CD4-positive, alpha-beta T cell treated with Interleukin-6 for 4 hours (primary cell): ENCODE results near the gene PRLHR.

ENCODE experiments used
- DNase-seq: peaks from one replicate; pipeline ENCODE4 v3.0.0-alpha.2; 2020; ENCODE audit warnings: mixed read lengths

PRLHR gene

DNA sequence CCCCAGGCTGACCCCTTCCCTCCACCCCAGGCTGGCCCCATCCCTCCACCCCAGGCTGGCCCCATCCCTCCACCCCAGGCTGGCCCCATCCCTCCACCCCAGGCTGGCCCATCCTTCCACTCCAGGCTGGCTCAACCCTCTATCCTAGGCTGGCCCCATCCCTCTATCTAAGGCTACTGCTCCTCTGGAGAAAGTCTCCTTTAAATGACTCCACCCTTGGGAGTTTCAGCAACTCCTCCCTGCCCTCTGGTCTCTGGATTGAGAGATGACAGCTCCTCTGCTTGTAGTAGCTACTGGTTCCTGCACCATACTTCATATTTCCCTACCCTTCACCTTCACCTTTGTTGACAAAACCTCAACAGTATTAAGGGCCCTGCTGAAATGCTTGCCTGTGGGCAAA lies 8.5 kb downstream of the PRLHR start:
- DNase-seq, result no peak

GRCh38 chr10:118585794-118586193 lies 9.7 kb downstream of the PRLHR start:
- DNase-seq, result no peak

DNA sequence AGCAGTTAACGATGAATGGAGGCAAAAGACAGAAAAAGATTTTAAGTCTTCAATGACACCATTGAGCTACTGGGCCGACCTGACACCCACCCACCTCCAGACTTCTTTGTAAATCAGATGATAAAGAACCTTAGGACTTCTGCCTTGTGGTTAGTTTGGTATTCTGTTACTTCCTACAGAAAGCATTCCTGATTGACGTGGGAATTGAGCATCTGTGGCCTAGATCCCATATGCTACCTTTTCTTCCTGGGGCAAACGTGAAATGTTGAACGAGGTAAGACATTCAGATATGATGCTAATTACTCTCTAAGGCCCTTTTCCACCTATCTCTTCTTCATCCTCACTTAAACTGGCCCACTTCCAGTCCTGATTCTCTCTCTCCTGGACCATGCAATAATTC lies 10.2 kb downstream of the PRLHR start:
- no peak for DNase-seq

GRCh38 chr10:118584181-118584954 lies 11.1 kb downstream of the PRLHR start:
- no peak for DNase-seq

- no peak for DNase-seq
Observed at GRCh38 chr10:118583611-118584010, 11.8 kb downstream of the PRLHR start.

DNA sequence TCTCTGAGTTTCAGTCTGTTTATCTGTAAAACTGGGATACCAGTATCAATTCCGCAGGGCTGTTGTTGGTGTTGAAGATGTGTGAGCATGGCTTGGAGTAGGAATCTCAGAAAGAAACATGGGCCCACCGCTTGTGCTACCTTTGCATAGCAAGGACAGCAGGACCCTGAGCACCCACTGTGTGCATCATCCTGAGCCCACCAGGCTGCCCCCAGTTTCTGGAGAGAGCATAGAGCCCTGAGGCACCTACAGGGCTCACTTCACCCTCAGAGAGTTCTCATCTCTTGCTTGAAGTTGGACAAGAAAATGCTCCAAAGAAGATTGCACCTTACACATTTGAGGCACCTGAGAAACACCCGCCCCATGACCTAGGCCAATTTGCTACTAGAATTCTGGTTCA lies 12.9 kb downstream of the PRLHR start:
- DNase-seq, result no peak

DNA sequence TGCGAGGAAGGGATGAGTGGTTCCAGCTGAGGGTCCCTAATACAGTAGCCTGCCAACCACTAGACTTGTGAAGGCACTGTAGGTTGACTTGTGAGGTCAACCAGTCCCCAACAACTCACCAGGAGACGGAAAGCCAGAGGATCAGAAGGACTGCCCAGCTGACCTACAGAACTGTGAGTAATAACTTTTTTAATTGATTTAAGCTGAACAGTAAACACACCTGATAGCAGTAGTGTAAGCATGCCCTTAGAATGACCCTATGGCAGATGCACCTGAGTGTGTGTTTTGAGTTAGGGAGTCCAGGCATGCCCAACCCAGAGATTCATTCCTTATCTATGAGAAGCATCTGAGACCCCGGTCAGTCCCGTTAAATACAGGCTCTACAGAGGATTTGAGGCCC lies 14.1 kb downstream of the PRLHR start:
- no peak for DNase-seq

GRCh38 chr10:118580702-118581101 lies 14.7 kb downstream of the PRLHR start:
- DNase-seq, result no peak

GRCh38 chr10:118573512-118573911 lies 21.9 kb downstream of the PRLHR start:
- no peak for DNase-seq

DNA sequence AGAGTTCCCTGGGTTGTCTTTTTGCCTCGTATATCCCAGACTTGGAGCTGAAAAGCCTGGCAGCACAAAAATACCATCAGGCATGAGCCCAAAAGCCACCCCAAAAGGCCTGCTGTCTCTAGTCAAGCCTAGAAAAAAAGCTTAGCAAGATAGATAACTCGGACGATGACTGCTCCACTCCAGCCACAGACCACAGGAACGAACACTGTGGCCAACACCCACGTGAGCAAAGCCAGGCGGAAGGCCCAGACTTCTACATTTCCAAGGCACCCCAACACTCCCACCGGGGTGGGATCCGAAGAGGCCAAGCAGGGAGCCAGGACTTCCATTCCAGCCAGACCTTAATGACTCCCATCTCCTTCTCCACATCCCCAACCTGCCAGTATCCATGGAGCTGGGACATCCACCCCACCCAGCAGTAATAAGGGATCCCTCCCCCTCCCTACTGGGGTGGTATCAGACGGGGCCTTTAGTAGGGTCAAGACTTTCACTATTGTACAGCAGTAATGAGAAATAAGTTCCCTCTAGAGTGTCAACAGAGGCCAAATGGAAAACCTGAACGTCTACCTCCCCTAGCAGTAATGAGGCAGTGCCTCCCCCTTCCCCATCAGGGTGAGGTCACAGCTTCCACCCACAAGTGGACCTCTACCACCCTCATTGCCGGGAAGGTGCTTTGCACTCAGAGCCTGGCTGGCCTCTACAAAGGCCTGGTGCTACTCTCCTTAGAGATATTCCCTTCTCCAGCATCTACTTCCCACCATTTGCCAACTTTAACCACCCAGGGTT lies 23.0 kb downstream of the PRLHR start:
- no peak for DNase-seq

GRCh38 chr10:118571123-118571522 lies 24.3 kb downstream of the PRLHR start:
- no peak for DNase-seq

DNA sequence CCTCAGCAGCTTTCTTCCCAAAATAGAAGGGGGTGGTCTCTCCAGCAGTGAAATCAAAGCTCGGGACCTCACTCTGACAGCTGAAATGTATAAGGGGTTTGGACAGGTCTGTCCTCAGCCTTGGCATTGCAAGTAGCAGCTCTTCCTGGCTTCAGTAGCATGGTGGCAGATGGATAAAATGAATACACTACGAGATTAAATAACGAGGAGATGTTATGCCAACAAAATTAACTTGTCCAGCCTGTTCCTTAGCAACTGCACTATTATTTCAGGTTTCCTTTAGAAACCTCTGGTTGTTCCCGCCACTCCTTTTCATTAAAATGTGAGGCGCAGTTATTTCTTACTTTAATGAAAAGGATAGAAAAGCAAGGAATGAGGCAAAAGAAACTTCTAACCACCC lies 24.9 kb downstream of the PRLHR start:
- DNase-seq, result no peak

DNA sequence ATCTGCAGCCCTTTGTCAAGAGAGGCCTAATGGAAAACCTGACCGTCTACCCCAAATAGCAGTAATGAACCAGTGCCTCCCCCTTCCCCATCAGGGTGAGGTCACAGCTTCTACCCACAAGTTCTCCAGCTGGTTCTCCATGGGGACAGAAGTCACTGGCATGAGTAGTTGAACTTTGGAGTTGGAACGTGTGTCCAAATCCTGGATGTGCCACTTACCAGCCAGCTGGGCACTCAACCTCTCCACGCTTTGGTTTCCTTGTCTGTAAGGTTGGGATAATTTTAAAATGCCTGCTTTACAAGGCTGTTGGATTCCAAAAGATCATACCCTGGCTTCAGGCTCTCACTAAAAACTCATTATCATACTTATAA lies 25.6 kb downstream of the PRLHR start:
- DNase-seq, result no peak

DNA sequence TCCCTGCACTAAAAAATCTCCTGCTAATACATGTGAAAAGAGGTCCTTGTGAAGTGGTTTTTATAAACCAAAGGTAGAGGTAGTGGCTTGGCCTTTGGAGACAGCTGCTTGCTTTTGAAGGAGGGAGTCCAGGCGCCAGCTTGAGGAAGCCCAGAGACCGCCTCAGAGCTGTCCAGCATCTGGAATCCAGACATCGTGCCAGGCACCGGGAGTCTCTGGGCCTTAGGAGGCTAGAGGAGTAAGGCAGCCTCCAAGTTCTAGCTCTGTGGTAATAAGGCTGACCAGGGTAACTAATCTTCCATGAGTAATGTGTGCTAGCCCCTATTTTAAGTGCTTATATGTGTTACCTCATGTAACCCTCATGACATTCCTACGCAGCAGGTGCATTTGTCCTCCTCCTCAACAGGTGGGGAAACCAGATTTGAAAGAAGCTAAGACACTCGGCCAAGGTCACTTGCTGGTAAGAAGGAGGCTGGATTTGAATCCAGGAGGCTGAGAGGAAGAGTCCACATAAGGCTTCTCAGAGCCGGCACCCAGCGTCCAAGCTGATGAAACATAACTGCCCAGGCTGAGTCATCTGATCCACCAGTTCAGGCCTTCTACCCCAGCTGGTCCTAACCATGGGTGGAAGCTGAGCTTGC lies 26.1 kb downstream of the PRLHR start:
- DNase-seq, result no peak

DNA sequence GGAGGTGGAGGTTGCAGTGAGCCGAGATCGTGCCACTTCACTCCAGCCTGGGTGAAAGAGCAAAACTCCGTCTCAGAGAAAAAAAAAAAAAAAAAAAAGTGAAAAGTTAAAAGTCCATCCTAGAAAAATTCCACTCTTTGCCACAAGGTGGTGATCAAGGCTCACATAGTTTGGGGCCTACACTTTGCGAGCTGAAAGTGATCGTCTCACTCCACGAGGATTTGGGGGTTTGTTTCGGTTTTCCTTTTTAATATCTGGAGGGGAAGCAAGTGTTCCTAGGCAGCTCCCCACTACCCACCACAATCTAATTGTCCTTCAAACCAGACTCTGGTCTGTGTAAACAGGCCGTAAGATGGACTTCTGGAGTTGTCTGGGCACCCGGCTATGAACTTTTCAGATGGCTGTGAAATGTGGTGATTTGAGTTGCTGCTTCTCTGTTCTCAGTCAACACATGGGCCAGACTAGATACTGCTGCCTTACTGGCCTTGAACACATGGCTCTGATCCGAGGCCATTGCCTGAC lies 27.1 kb downstream of the PRLHR start:
- DNase-seq, result peak; percentile 69

DNA sequence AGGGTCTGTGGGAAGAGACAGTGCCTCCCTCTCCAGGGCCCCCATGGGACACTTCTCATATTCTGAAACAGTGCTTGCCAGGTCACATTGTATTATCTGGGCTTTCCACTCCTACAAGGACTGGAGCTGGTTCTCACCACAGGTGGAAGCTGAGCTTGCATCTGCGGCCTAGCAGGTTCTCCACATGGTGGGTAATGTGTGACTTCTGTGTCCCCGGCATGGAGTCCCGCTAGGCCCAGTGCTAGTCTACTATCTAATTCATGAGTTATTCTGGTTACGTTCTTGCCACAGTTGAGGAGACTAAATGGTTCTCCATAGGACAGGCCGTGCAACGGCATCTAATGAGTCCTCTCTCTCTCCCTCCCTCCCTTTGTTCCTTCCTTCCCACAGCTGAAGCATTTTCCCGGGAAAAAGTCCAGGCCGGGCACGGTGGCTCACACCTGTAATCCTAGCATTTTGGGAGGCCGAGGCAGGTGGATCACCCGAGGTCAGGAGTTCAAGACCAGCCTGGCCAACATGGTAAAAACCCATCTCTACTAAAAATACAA lies 27.7 kb downstream of the PRLHR start:
- no peak for DNase-seq

DNA sequence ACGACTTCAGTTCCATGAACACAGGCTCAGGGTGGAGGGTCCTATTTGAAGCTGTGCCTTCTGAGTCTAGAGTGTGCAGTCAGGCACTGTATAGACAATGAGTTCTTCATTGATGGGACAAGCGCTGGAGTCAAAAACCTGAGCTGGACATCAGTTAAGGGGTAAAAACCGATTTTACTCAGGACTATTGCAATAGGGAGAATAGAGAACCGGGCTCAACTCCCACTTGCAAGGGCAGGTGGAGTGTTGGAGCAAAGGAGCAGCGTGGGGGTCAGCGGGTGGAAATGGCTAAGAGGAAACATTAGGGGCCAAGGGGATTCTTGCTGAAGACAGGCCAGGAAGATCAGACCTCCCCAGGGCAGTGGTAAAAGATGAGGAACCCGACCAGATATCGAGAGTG lies 28.5 kb downstream of the PRLHR start:
- no peak for DNase-seq

- no peak for DNase-seq
Observed at GRCh38 chr10:118565301-118566075, 30.0 kb downstream of the PRLHR start.

- DNase-seq, result no peak
Observed at GRCh38 chr10:118564652-118565051, 30.8 kb downstream of the PRLHR start.

DNA sequence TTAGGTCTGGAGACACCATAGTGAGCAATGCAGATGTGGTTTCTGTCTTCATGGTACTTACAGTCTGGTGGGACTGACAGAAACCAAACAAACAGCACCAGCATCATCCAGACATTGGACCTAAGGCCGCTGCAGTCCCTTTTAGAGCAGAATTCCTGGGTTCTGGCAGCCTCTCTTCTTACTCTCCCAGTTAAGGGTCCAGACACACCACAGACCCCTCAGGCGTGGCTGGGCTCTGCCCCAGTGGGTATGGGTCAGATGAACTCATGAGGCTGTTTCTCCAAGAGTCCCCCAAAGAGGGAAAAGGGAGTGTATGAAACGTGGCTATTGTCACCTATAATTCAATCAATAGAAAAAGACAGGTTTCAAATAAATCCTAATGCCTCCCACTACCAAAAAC lies 31.3 kb downstream of the PRLHR start:
- DNase-seq, result no peak

- DNase-seq, result no peak
Observed at GRCh38 chr10:118563373-118563890, 32.0 kb downstream of the PRLHR start.

DNA sequence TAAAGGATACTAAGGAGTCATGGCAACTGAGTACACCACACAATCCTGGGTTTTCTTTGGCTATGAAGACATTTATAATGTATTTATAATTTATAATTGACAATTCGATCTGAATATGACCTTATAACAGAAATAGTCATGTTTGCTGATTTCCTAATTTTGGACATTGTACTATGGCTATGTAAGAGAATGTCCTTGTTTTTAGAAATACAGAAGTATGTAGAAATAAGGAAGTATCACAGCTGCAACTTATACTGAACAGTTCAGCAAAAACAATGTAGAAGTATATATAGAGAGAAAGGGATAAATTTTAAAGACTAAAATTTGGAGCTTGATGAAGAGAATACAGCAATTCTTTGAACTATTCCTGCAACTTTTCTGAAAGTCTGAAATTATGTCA lies 32.6 kb downstream of the PRLHR start:
- no peak for DNase-seq
